ENCODE results near the gene WNT9B.

- TF ChIP-seq CTCF (conservative IDR thresholded peaks at IDR 0.05; ENCODE audit: low read depth, low read length) (no peak), EZH2 (IDR thresholded peaks at IDR 0.05; ENCODE audit: borderline replicate concordance, low read depth, low read length, poor library complexity, severe bottlenecking) (no peak)
Measured at GRCh38 chr17:46892192-46892703, 40.9 kb downstream of the WNT9B start.

Data from A673 (cell line).